DOHH2 (cell line): Measurements from ENCODE around the gene GSK3A.

Experiments
- H3F3A ChIP-seq: fragments of 200-600 bp; sonication (generic), shearing (Covaris generic); 2 replicates; pipeline ENCODE4 v1.6.0; 2016; ENCODE audit warnings: antibody characterized with exemption, mild to moderate bottlenecking; ENCODE audit not compliant: control insufficient read depth, insufficient read depth
- H3K27ac ChIP-seq: fragments of 200-600 bp; sonication (generic); 2 replicates; pipeline ENCODE4 v1.5.1; 2014; ENCODE audit warnings: low read depth, mild to moderate bottlenecking, low read length, moderate library complexity
- H3K27me3 ChIP-seq: fragments of 200-600 bp; sonication (generic); 2 replicates; pipeline ENCODE4 v1.6.1; 2014; ENCODE audit warnings: mild to moderate bottlenecking, low read length, mixed read lengths; ENCODE audit not compliant: control insufficient read depth
- H3K36me3 ChIP-seq: fragments of 200-600 bp; sonication (generic); 2 replicates; pipeline ENCODE4 v1.6.1; 2014; ENCODE audit warnings: mild to moderate bottlenecking, low read length, moderate library complexity, mixed read lengths; ENCODE audit not compliant: control insufficient read depth
- H3K4me1 ChIP-seq: fragments of 200-600 bp; sonication (generic); 2 replicates; pipeline ENCODE4 v1.6.1; 2014; ENCODE audit warnings: mild to moderate bottlenecking, low read length, mixed read lengths; ENCODE audit not compliant: control insufficient read depth
- H3K4me2 ChIP-seq: fragments of 200-600 bp; sonication (generic); 2 replicates; pipeline ENCODE4 v1.6.0; 2014; ENCODE audit warnings: mild to moderate bottlenecking, low read length, moderate library complexity
- H3K4me3 ChIP-seq: fragments of 200-600 bp; sonication (generic); 2 replicates; pipeline ENCODE4 v1.5.1; 2014; ENCODE audit warnings: mild to moderate bottlenecking, low read length, mixed read lengths
- H3K79me2 ChIP-seq: fragments of 200-600 bp; sonication (generic); 2 replicates; pipeline ENCODE4 v1.6.1; 2014; ENCODE audit warnings: mild to moderate bottlenecking, low read length, mixed read lengths; ENCODE audit not compliant: control insufficient read depth
- H3K9me2 ChIP-seq: fragments of 200-600 bp; sonication (generic); replicated peaks from 2 replicates; pipeline ENCODE4 v1.6.1; 2014; ENCODE audit warnings: mild to moderate bottlenecking, low read length, mixed read lengths; ENCODE audit not compliant: control insufficient read depth
- H3K9me3 ChIP-seq: fragments of 200-600 bp; sonication (generic); 2 replicates; pipeline ENCODE4 v1.6.1; 2014; ENCODE audit warnings: antibody characterized with exemption, low read length, mixed read lengths; ENCODE audit not compliant: control insufficient read depth, insufficient read depth
- H4K20me1 ChIP-seq: fragments of 200-600 bp; sonication (generic); 2 replicates; pipeline ENCODE4 v1.6.0; 2014; ENCODE audit warnings: low read depth, mild to moderate bottlenecking, antibody characterized with exemption, low read length, moderate library complexity; ENCODE audit not compliant: control insufficient read depth, insufficient read depth
- CTCF ChIP-seq: fragments of 200-600 bp; sonication (generic); IDR thresholded peaks from one replicate; pipeline ENCODE4 v1.5.1; 2014; ENCODE audit warnings: antibody characterized with exemption, mild to moderate bottlenecking, low read depth, low read length; ENCODE audit not compliant: poor library complexity, severe bottlenecking
- EZH2phosphoT487 ChIP-seq: fragments of 200-600 bp; sonication (generic); IDR thresholded peaks from 2 replicates; pipeline ENCODE4 v1.6.1; 2017; ENCODE audit warnings: borderline replicate concordance, mild to moderate bottlenecking, antibody characterized with exemption, low read length, moderate library complexity, mixed read lengths

GSK3A gene

GRCh38 chr19:42232435-42232834 lies 10.0 kb downstream of the GSK3A start:
- no peak for TF ChIP-seq EZH2phosphoT487
- no peak for TF ChIP-seq CTCF
- H3K4me3 ChIP-seq, result no peak overlapping the region
- no peaks in the 10 kb centered on the region for H3K4me1 ChIP-seq
- peaks cover 89% of the 10 kb centered on the region for H3K36me3 ChIP-seq
- no peaks in the 10 kb centered on the region for H3K27me3 ChIP-seq
- peaks cover 13% of the 10 kb centered on the region for H3F3A ChIP-seq
- H3K79me2 ChIP-seq, result peaks cover 29% of the 10 kb centered on the region
- 0 out of 2 replicates have a peak, but pooled peaks cover 5% of the 10 kb centered on the region for H4K20me1 ChIP-seq
- H3K9me2 ChIP-seq, result no peaks in the 10 kb centered on the region
- no peak overlapping the region for H3K27ac ChIP-seq
- no peaks in the 10 kb centered on the region for H3K9me3 ChIP-seq
- H3K4me2 ChIP-seq, result no peak overlapping the region

- H3K36me3 ChIP-seq, result peaks cover 91% of the 10 kb centered on the region
- H3K27me3 ChIP-seq, result no peaks in the 10 kb centered on the region
- no peaks in the 10 kb centered on the region for H3K9me2 ChIP-seq
- TF ChIP-seq EZH2phosphoT487 (no peak), CTCF (no peak)
- no peaks in the 10 kb centered on the region for H3K4me1 ChIP-seq
- no peaks in the 10 kb centered on the region for H3K9me3 ChIP-seq
- H3K4me2 ChIP-seq, result no peak overlapping the region
- H3F3A ChIP-seq, result peaks cover 12% of the 10 kb centered on the region
- peaks cover 37% of the 10 kb centered on the region for H3K79me2 ChIP-seq
- H4K20me1 ChIP-seq, result peaks cover 5% of the 10 kb centered on the region; the same call in 1 of the 2 replicates
- H3K4me3 ChIP-seq, result no peak overlapping the region
- H3K27ac ChIP-seq, result no peak overlapping the region
Observed at GRCh38 chr19:42230571-42230970, 11.8 kb downstream of the GSK3A start.

GRCh38 chr19:42229855-42230351 lies 12.5 kb downstream of the GSK3A start:
- H3K79me2 ChIP-seq, result peaks cover 39% of the 10 kb centered on the region

More at GRCh38 chr19:42229855-42230351, 12.5 kb downstream of the GSK3A start:
- Histone ChIP-seq H3K27ac (no peak overlapping the region), H4K20me1 (peaks cover 5% of the 10 kb centered on the region; the same call in 1 of the 2 replicates), H3K4me2 (no peak overlapping the region), H3K27me3 (no peaks in the 10 kb centered on the region), H3K4me3 (no peak overlapping the region), H3K9me2 (no peaks in the 10 kb centered on the region), H3K9me3 (no peaks in the 10 kb centered on the region), H3K36me3 (peaks cover 92% of the 10 kb centered on the region), H3K4me1 (no peaks in the 10 kb centered on the region), H3F3A (peaks cover 9% of the 10 kb centered on the region)
- TF ChIP-seq CTCF (no peak), EZH2phosphoT487 (no peak)
